Trophoblast cell (in vitro differentiated cells and primary cell): ENCODE data around the gene AOC2.

ENCODE experiments used
- DNase-seq, 2 donors: peaks; one replicate each; pipeline ENCODE4 v3.0.0-alpha.2; 2016
- H2AFZ ChIP-seq: 2 replicates; pipeline ENCODE4 v1.6.1; 2013; ENCODE audit warnings: low read length, moderate library complexity, mild to moderate bottlenecking; ENCODE audit not compliant: insufficient read depth, poor library complexity
- H2AK5ac ChIP-seq: 2 replicates; pipeline ENCODE4 v1.6.1; 2013; ENCODE audit warnings: mild to moderate bottlenecking, low read length
- H2BK120ac ChIP-seq: 2 replicates; pipeline ENCODE4 v1.6.1; 2013; ENCODE audit warnings: low read length, mild to moderate bottlenecking, moderate library complexity; ENCODE audit not compliant: insufficient read depth, poor library complexity
- H2BK12ac ChIP-seq: 2 replicates; pipeline ENCODE4 v1.6.1; 2013; ENCODE audit warnings: mild to moderate bottlenecking, low read length, moderate library complexity
- H2BK5ac ChIP-seq: 2 replicates; pipeline ENCODE4 v1.6.1; 2013; ENCODE audit warnings: low read length, low read depth, moderate library complexity, mild to moderate bottlenecking; ENCODE audit not compliant: poor library complexity
- H3K14ac ChIP-seq: 2 replicates; pipeline ENCODE4 v1.6.1; 2013; ENCODE audit warnings: mild to moderate bottlenecking, low read length
- H3K18ac ChIP-seq: 2 replicates; pipeline ENCODE4 v1.6.1; 2013; ENCODE audit warnings: mild to moderate bottlenecking, low read length
- H3K23ac ChIP-seq: 2 replicates; pipeline ENCODE4 v1.6.1; 2013; ENCODE audit warnings: low read length
- H3K27ac ChIP-seq: 2 replicates; pipeline ENCODE4 v1.5.1; 2013; ENCODE audit warnings: low read depth, mild to moderate bottlenecking, inconsistent platforms, low read length, moderate library complexity
- H3K27me3 ChIP-seq: 2 replicates; pipeline ENCODE4 v1.6.1; 2013; ENCODE audit warnings: inconsistent platforms, mild to moderate bottlenecking, low read length, moderate library complexity; ENCODE audit not compliant: insufficient read depth
- H3K36me3 ChIP-seq, 2 experiments: 1 replicate in 1 of 2; 2 replicates in 1 of 2; pipeline ENCODE4 v1.6.1; 2013; ENCODE audit warnings: low read length in 2 of 2, mild to moderate bottlenecking in 2 of 2, moderate library complexity in 1 of 2; ENCODE audit not compliant: insufficient read depth in 2 of 2, control insufficient read depth in 1 of 2
- H3K4ac ChIP-seq: 2 replicates; pipeline ENCODE4 v1.6.1; 2013; ENCODE audit warnings: low read depth, mild to moderate bottlenecking, low read length, moderate library complexity
- H3K4me1 ChIP-seq, 2 experiments: 1 replicate in 1 of 2; 2 replicates in 1 of 2; pipeline ENCODE4 v1.6.1; 2013; ENCODE audit warnings: low read length in 2 of 2, mild to moderate bottlenecking in 2 of 2, moderate library complexity in 1 of 2; ENCODE audit not compliant: insufficient read depth in 2 of 2, control insufficient read depth in 1 of 2
- H3K4me2 ChIP-seq: 2 replicates; pipeline ENCODE4 v1.6.1; 2013; ENCODE audit warnings: inconsistent platforms, mild to moderate bottlenecking, low read length, moderate library complexity
- H3K4me3 ChIP-seq: 2 replicates; pipeline ENCODE4 v1.5.1; 2013; ENCODE audit warnings: mild to moderate bottlenecking, low read depth, low read length, inconsistent platforms
- H3K79me1 ChIP-seq: one replicate; pipeline ENCODE4 v1.6.1; 2013; ENCODE audit warnings: low read length
- H3K79me2 ChIP-seq: 2 replicates; pipeline ENCODE4 v1.6.1; 2013; ENCODE audit warnings: low read length, mild to moderate bottlenecking; ENCODE audit not compliant: control insufficient read depth, insufficient read depth, poor library complexity
- H3K9ac ChIP-seq: 2 replicates; pipeline ENCODE4 v1.6.1; 2013; ENCODE audit warnings: mild to moderate bottlenecking, low read length
- H3K9me3 ChIP-seq: 2 replicates; pipeline ENCODE4 v1.6.1; 2013; ENCODE audit warnings: low read depth, mild to moderate bottlenecking, control low read depth, inconsistent platforms, low read length; ENCODE audit not compliant: insufficient read depth
- H4K12ac ChIP-seq: 2 replicates; pipeline ENCODE4 v1.6.1; 2013; ENCODE audit warnings: low read depth, mild to moderate bottlenecking, low read length, moderate library complexity
- H4K8ac ChIP-seq: 2 replicates; pipeline ENCODE4 v1.6.1; 2013; ENCODE audit warnings: low read depth, mild to moderate bottlenecking, low read length, moderate library complexity
- H4K91ac ChIP-seq: one replicate; pipeline ENCODE4 v1.6.1; 2013; ENCODE audit warnings: low read depth, mild to moderate bottlenecking, low read length, moderate library complexity
- WGBS: extraction: QIAGEN DNeasy Blood & Tissue Kit; methylation state at CpG from one replicate; pipeline ENCODE4 v1.1.7; 2013; ENCODE audit warnings: missing lambda C conversion rate; ENCODE audit not compliant: insufficient read length, insufficient coverage; ENCODE audit errors: extremely low coverage; 5-methylcytosine and 5-hydroxymethylcytosine counted together

The AOC2 gene

DNA sequence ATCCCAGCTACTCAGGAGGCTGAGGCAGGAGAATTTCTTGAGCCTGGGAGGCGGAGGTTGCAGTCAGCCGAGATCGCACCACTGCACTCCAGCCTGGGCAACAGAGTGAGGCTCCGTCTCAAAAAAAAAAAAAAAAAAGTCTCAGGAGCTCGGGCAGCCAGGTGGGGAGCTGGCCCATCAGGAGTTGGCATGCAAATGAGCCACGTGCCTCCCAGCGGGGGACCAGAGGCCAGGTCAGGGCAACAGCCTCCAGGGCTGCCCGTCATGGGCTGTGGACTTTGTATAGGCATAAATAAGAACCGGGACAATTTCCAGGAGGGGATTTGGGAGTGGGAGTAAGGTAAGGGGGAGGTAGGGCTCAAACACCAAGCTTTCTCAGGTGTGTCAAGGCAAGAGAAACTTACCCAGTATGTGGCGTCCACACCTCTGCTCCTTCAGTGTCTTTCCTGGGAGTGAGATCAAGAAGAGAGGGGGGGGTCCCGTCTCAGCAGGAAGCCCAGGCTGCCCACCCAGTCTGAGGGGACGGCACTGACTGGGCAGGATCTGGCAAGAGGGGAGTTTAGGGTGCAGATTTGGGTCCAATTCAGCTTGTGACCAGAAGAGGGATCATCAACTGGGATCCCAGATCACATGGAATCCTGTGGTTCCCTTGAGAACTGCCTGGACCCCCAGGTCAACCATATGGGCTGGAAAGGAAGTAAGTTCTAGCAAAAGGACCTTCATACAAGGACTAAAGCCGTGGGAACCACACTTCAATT lies 33.9 kb downstream of the AOC2 start:
- Histone ChIP-seq H4K12ac (no peak overlapping the region), H3K4me3 (no peak overlapping the region), H2BK12ac (no peak overlapping the region), H4K8ac (no peak overlapping the region), H3K23ac (no peak overlapping the region), H3K27ac (no peak overlapping the region), H3K9ac (no peak overlapping the region), H2BK120ac (no peak overlapping the region), H3K79me2 (no peaks in the 10 kb centered on the region), H3K4me2 (no peak overlapping the region), H3K9me3 (no peaks in the 10 kb centered on the region), H3K79me1 (no peaks in the 10 kb centered on the region), H3K36me3 (no peaks in the 10 kb centered on the region), H3K14ac (no peak overlapping the region), H3K4ac (no peak overlapping the region), H3K4me1 (peaks cover 0 to 5% of the 10 kb centered on the region in 2 experiments), H4K91ac (no peak overlapping the region), H2BK5ac (no peak overlapping the region), H2AK5ac (no peak overlapping the region), H3K27me3 (peaks cover 2% of the 10 kb centered on the region), H2AFZ (no peak overlapping the region), H3K18ac (no peak overlapping the region)
- DNase-seq: peak in 1 of 2 donors; percentile 27
- WGBS: no CpG with 5 or more reads among the region's 13 CpGs

DNA sequence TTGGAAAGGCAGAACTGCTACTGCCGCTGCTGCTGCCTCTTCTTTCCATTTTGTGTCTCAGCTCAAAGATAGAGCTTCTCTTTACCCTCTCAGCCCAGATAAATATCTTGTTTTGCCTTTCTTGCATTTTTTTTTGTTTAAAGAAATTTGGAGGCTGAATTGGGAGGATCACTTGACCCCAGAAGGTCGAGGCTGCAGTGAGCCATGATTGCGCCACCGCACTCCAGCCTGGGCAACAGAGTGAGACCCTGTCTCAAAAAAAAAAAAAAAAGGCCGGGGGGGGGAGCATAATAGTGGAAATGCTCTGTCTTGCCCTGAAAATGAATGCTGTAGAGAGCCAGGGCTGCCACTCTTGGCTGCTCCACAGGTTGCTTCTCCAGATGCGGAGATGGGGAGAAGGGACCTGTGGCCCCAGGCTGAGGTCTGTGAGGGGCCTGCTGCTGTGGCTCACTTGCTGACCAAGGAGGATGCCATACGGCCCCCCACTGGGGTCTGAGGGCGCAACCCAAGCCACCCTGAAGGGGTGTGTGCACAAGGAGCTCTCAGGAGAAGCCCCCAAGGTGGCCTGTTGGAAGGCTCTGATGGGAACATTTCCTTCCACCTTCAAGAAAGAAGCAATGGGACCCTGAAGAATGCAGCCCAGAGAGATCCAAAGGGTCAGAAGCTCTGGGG lies 34.7 kb downstream of the AOC2 start:
- Histone ChIP-seq H3K9me3 (no peaks in the 10 kb centered on the region), H3K14ac (no peak overlapping the region), H3K4me3 (no peak overlapping the region), H3K4ac (no peak overlapping the region), H4K8ac (no peak overlapping the region), H2BK12ac (no peak overlapping the region), H2AFZ (no peak overlapping the region), H2BK5ac (no peak overlapping the region), H4K12ac (no peak overlapping the region), H2AK5ac (no peak overlapping the region), H3K4me2 (no peak overlapping the region), H3K4me1 (peaks cover 0 to 5% of the 10 kb centered on the region in 2 experiments), H3K36me3 (no peaks in the 10 kb centered on the region), H3K27me3 (peaks cover 2% of the 10 kb centered on the region), H2BK120ac (no peak overlapping the region), H3K9ac (no peak overlapping the region), H4K91ac (no peak overlapping the region), H3K79me1 (no peaks in the 10 kb centered on the region), H3K18ac (no peak overlapping the region), H3K79me2 (no peaks in the 10 kb centered on the region), H3K23ac (no peak overlapping the region), H3K27ac (no peak overlapping the region)
- no CpG with 5 or more reads among the region's 8 CpGs for WGBS
- DNase-seq: no peak

DNA sequence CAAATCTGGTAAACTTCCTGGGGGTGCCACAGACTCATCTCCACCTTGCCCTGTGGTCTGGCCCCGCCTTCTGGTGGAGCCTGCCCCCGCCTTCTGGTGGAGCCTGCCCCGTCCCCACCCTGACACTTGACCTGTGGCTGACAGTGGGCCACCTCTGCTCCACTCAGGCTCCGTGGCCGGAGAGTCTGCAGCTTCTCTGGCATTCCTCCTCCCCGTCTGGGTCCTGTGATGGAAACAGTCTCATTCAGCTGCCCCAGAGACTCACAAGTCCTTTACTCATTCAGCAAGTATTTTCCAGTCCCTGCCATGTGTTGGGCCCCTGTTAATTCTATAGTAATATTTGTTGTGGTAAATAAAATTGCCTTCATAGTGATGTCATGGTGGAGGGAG lies 35.2 kb downstream of the AOC2 start:
- no peak overlapping the region for H2BK120ac ChIP-seq
- no peak overlapping the region for H4K12ac ChIP-seq
- H3K23ac ChIP-seq: no peak overlapping the region
- H2AFZ ChIP-seq: no peak overlapping the region
- H2BK12ac ChIP-seq: no peak overlapping the region
- no peak overlapping the region for H3K4me2 ChIP-seq
- no peak overlapping the region for H3K4me3 ChIP-seq
- H3K14ac ChIP-seq: no peak overlapping the region
- no peak overlapping the region for H4K91ac ChIP-seq
- no peak overlapping the region for H4K8ac ChIP-seq
- no peak overlapping the region for H3K27ac ChIP-seq
- no peaks in the 10 kb centered on the region for H3K79me2 ChIP-seq
- no peaks in the 10 kb centered on the region for H3K79me1 ChIP-seq
- H3K36me3 ChIP-seq: no peaks in the 10 kb centered on the region
- H3K4ac ChIP-seq: no peak overlapping the region
- no peak overlapping the region for H2BK5ac ChIP-seq
- H2AK5ac ChIP-seq: no peak overlapping the region
- H3K27me3 ChIP-seq: peaks cover 2% of the 10 kb centered on the region
- no peaks in the 10 kb centered on the region for H3K9me3 ChIP-seq
- WGBS: no CpG with 5 or more reads among the region's 6 CpGs
- no peak overlapping the region for H3K9ac ChIP-seq
- H3K18ac ChIP-seq: no peak overlapping the region
- peaks cover 0 to 5% of the 10 kb centered on the region in 2 experiments for H3K4me1 ChIP-seq
- no peak for DNase-seq

DNA sequence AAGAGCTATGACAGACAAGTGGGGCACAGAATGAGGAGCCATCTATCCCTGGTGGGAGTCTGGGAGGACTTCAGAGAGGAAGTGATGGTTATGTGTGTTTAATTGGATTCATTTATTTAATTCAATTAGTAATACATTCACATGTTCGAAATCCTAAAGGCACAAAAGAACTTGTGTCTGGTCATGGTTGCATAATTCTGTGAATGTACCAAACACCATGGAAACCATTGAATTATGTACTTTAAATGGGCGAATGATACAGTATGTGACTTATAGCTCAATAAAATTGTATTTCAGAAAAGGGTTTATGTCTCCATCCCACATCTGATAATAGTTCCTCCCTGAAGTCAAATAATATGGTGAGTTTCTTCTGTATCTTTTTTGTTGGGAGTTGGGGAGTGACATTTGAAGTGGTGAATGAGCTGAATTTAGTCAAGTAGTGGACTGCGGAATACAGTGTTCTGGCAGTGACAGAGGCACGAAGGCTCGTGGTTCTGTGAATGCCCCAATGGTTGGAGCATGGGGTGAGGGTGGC lies 36.5 kb downstream of the AOC2 start:
- Histone ChIP-seq H3K4me3 (no peak overlapping the region), H4K12ac (no peak overlapping the region), H3K4me1 (peaks cover 0 to 5% of the 10 kb centered on the region in 2 experiments), H2BK120ac (no peak overlapping the region), H3K27ac (no peak overlapping the region), H3K18ac (no peak overlapping the region), H2BK5ac (no peak overlapping the region), H3K14ac (no peak overlapping the region), H4K8ac (no peak overlapping the region), H3K36me3 (no peaks in the 10 kb centered on the region), H2AK5ac (no peak overlapping the region), H3K9ac (no peak overlapping the region), H3K4me2 (no peak overlapping the region), H3K79me1 (no peaks in the 10 kb centered on the region), H3K4ac (no peak overlapping the region), H4K91ac (no peak overlapping the region), H3K9me3 (no peaks in the 10 kb centered on the region), H2BK12ac (no peak overlapping the region), H3K79me2 (no peaks in the 10 kb centered on the region), H2AFZ (no peak overlapping the region), H3K27me3 (peaks cover 2% of the 10 kb centered on the region), H3K23ac (no peak overlapping the region)
- no peak for DNase-seq
- WGBS: no CpG with 5 or more reads among the region's 5 CpGs
